ENCODE results near the gene PSME3IP1. TPM values are rescaled to one million over a fixed set of nuclear protein-coding genes. Genes with fewer than 3 reads are reported as not detected.
"Not testable (repeated sequence)": the region's sequence is repeated elsewhere in the genome, so short reads cannot be mapped to it uniquely, and the experiment has no call there.

Gene PSME3IP1
- total RNA-seq, 2 donors from 2014 or later = 26.7 to 32.9 TPM

DNA sequence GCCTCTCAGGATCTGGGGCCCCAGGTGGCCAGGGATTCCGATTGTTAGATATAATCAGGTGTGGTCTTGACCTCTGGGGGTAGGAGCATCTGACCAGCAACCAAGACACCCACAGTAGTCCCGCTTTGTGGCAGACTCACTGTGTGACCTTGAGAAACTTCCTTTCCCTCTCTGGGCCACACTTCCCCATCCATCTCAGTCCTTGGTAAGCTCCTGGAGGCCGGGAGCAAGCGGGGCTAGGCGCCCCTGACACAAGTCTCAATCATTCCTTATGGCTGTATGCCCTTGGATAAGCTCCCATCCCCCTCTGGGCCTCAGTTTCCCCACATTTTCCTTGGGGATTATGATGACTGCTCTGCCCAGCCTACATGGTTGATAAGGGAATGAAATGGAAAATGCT is 72.2 kb downstream of the PSME3IP1 start:
- Histone ChIP-seq H3K4me1 (no peaks in the 10 kb centered on the region), H3K9me3 (no peaks in the 10 kb centered on the region), H3K27me3 (no peaks in the 10 kb centered on the region), H3K27ac (no peak overlapping the region), H3K4me3 (no peak overlapping the region), H3K36me3 (replicated peaks in 1 of 2; ENCODE audit: insufficient read depth in 1 of 2, low read depth in 2 of 2) (no peaks in the 10 kb centered on the region)
- intact Hi-C loops (cut with DNase I) = no loop called here
- TF ChIP-seq, protein P1, sequence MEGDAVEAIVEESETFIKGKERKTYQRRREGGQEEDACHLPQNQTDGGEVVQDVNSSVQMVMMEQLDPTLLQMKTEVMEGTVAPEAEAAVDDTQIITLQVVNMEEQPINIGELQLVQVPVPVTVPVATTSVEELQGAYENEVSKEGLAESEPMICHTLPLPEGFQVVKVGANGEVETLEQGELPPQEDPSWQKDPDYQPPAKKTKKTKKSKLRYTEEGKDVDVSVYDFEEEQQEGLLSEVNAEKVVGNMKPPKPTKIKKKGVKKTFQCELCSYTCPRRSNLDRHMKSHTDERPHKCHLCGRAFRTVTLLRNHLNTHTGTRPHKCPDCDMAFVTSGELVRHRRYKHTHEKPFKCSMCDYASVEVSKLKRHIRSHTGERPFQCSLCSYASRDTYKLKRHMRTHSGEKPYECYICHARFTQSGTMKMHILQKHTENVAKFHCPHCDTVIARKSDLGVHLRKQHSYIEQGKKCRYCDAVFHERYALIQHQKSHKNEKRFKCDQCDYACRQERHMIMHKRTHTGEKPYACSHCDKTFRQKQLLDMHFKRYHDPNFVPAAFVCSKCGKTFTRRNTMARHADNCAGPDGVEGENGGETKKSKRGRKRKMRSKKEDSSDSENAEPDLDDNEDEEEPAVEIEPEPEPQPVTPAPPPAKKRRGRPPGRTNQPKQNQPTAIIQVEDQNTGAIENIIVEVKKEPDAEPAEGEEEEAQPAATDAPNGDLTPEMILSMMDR (IDR thresholded peaks at IDR 0.05) = no peak
- no peak for TF ChIP-seq POLR2A (IDR thresholded peaks at IDR 0.05)
- no peak for DNase-seq
- no peak for ATAC-seq
- WGBS, 2 donors = 85 to 100% methylated on average over 1 to 5 of the region's 5 CpGs

GRCh38 chr16:57113042-57113453 is 72.8 kb downstream of the PSME3IP1 start:
- WGBS, 2 donors = 89 to 92% methylated on average over 7 to 14 of the region's 14 CpGs

GRCh38 chr16:57112403-57113041 is 73.3 kb downstream of the PSME3IP1 start:
- DNase-seq = no peak
- Histone ChIP-seq H3K27me3 (no peaks in the 10 kb centered on the region), H3K9me3 (no peaks in the 10 kb centered on the region), H3K27ac (no peak overlapping the region), H3K36me3 (replicated peaks in 1 of 2; ENCODE audit: insufficient read depth in 1 of 2, low read depth in 2 of 2) (no peaks in the 10 kb centered on the region), H3K4me3 (no peak overlapping the region), H3K4me1 (no peaks in the 10 kb centered on the region)
- no peak for ATAC-seq
- 75 to 80% methylated on average over 7 to 10 of the region's 10 CpGs for WGBS, 2 donors
- intact Hi-C loops (cut with DNase I) = no loop called here
- TF ChIP-seq, protein P1 (IDR thresholded peaks at IDR 0.05) = no peak
- TF ChIP-seq POLR2A (IDR thresholded peaks at IDR 0.05) = no peak

More at GRCh38 chr16:57113042-57113453, 72.8 kb downstream of the PSME3IP1 start:
- Histone ChIP-seq H3K4me3 (no peak overlapping the region), H3K36me3 (replicated peaks in 1 of 2; ENCODE audit: insufficient read depth in 1 of 2, low read depth in 2 of 2) (no peaks in the 10 kb centered on the region), H3K27ac (no peak overlapping the region), H3K9me3 (no peaks in the 10 kb centered on the region), H3K4me1 (no peaks in the 10 kb centered on the region), H3K27me3 (no peaks in the 10 kb centered on the region)
- intact Hi-C loops (cut with DNase I) = no loop called here
- ATAC-seq = no peak
- no peak for DNase-seq
- no peak for TF ChIP-seq POLR2A (IDR thresholded peaks at IDR 0.05)
- TF ChIP-seq, protein P1 (IDR thresholded peaks at IDR 0.05) = no peak

DNA sequence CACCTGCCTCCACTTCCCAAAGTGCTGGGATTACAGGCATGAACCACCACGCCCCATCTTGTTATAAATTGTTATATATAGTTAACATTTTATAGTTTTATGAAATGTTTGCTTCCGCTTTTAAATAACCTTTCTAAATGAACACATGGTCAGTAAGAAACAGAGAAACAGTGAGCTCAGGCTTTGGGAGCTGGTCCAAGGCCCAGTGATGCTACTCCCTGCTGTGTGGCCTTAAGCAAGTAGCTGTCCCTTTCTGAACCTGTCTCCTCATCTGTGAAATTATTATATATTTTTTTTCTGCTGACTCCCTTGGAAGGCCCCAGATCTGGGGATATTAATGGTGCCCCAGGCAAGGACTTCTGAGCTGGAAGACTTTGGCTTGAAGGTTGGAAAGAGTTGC is 74.4 kb downstream of the PSME3IP1 start:
- intact Hi-C loops (cut with DNase I) = no loop called here
- ATAC-seq = no peak
- TF ChIP-seq, protein P1 (IDR thresholded peaks at IDR 0.05) = no peak
- no peak for TF ChIP-seq POLR2A (IDR thresholded peaks at IDR 0.05)
- H3K9me3 ChIP-seq = no peaks in the 10 kb centered on the region
- no peaks in the 10 kb centered on the region for H3K4me1 ChIP-seq
- no peak overlapping the region for H3K4me3 ChIP-seq
- H3K36me3 ChIP-seq (replicated peaks in 1 of 2; ENCODE audit: insufficient read depth in 1 of 2, low read depth in 2 of 2) = no peaks in the 10 kb centered on the region
- no peak overlapping the region for H3K27ac ChIP-seq
- 87 to 100% methylated on average over 2 of the region's 2 CpGs for WGBS, 2 donors
- no peak for DNase-seq
- no peaks in the 10 kb centered on the region for H3K27me3 ChIP-seq

DNA sequence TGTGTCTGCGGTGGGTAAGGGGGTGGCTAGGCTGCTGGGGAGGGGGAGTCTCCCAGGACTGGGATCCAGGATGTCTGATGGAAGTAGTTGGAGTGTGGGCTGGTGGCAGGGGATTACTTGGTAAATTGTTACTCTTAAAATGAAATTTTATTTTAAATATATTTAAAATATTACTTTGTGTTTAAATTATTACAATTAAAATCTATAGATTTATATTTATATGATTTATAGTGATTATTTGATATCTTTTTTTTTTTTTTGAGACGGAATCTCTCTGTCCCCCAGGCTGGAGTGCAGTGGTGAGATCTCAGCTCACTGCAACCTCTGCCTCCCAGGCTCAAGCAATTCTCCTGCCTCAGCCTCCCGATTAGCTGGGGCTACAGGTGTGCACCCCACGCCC is 74.9 kb downstream of the PSME3IP1 start:
- Histone ChIP-seq H3K36me3 (replicated peaks in 1 of 2; ENCODE audit: insufficient read depth in 1 of 2, low read depth in 2 of 2) (no peaks in the 10 kb centered on the region), H3K4me1 (no peaks in the 10 kb centered on the region), H3K27ac (no peak overlapping the region), H3K27me3 (no peaks in the 10 kb centered on the region), H3K9me3 (no peaks in the 10 kb centered on the region), H3K4me3 (no peak overlapping the region)
- ATAC-seq = no peak
- intact Hi-C loops (cut with DNase I) = no loop called here
- TF ChIP-seq, protein P1 (IDR thresholded peaks at IDR 0.05) = no peak
- TF ChIP-seq POLR2A (IDR thresholded peaks at IDR 0.05) = no peak
- DNase-seq = no peak
- WGBS, 2 donors = 89 to 92% methylated on average over 4 of the region's 4 CpGs

DNA sequence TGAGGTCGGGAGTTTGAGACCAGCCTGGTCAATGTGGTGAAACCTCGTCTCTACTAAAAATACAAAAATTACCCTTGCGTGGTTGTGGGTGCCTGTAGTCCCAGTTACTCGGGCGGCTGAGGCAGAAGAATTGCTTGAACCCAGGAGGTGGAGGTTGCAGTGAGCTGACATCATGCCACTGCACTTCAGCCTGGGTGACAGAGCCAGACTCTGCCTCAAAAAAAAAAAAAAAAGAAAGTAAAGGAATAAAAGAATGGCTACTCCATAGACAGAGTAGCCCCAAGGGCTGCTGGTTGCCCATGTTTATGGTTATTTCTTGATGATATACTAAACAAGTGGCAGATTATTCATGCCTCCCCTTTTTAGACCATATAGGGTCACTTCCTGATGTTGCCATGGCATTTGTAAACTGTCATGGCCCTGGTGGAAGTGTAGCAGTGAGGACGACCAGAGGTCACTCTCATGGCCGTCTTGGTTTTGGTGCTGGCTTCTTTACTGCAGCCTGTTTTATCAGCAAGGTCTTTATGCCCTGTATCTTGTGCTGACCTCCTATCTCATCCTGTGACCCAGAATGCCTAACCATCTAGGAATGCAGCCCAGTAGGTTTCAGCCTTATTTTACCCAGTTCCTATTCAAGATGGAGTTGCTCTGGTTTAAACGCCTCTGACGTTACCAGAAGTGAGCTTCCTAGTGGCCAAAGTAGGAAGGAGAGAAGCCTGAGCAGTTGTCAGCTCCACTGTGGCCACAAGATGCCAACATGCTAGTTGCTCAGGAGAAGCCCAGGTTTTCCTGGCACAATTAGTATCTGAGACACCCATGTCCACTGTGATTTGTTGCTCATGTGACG is 76.4 kb downstream of the PSME3IP1 start:
- H3K4me3 ChIP-seq; H3K4me1 ChIP-seq; H3K36me3 ChIP-seq (replicated peaks in 1 of 2; ENCODE audit: insufficient read depth in 1 of 2, low read depth in 2 of 2); H3K9me3 ChIP-seq; ATAC-seq; H3K27me3 ChIP-seq; DNase-seq; intact Hi-C loops (cut with DNase I); H3K27ac ChIP-seq: not testable (repeated sequence)
- 82 to 86% methylated on average over 10 of the region's 10 CpGs for WGBS, 2 donors

All from body of pancreas (tissue), 4 donors.